Effector memory CD4-positive, alpha-beta T cell (primary cell): Measurements from ENCODE around the gene BANF2.

Source experiments
- DNase-seq, 3 donors: peaks; one replicate each; pipeline ENCODE4 v3.0.0-alpha.2; 2020
- H3K27ac ChIP-seq: 2 replicates; pipeline ENCODE4 v1.7.0; 2013; ENCODE audit warnings: mild to moderate bottlenecking, low read length, moderate library complexity; ENCODE audit not compliant: insufficient read depth, poor library complexity, severe bottlenecking
- H3K27me3 ChIP-seq: replicated peaks from 2 replicates; pipeline ENCODE4 v1.7.0; 2013; ENCODE audit warnings: mild to moderate bottlenecking, low read length; ENCODE audit not compliant: insufficient read depth, control insufficient read depth, poor library complexity, severe bottlenecking
- H3K36me3 ChIP-seq: 2 replicates; pipeline ENCODE4 v1.7.0; 2013; ENCODE audit warnings: mild to moderate bottlenecking, low read length, moderate library complexity; ENCODE audit not compliant: control insufficient read depth, insufficient read depth
- H3K4me1 ChIP-seq: 2 replicates; pipeline ENCODE4 v1.7.0; 2013; ENCODE audit warnings: low read length, mild to moderate bottlenecking; ENCODE audit not compliant: control insufficient read depth, insufficient read depth, poor library complexity, severe bottlenecking
- H3K4me3 ChIP-seq: 2 replicates; pipeline ENCODE4 v1.7.0; 2013; ENCODE audit warnings: low read length, low read depth, mild to moderate bottlenecking; ENCODE audit not compliant: insufficient read depth, poor library complexity, severe bottlenecking
- H3K9me3 ChIP-seq: 2 replicates; pipeline ENCODE4 v1.7.0; 2013; ENCODE audit warnings: mild to moderate bottlenecking, low read length, moderate library complexity; ENCODE audit not compliant: control insufficient read depth

BANF2 gene

DNA sequence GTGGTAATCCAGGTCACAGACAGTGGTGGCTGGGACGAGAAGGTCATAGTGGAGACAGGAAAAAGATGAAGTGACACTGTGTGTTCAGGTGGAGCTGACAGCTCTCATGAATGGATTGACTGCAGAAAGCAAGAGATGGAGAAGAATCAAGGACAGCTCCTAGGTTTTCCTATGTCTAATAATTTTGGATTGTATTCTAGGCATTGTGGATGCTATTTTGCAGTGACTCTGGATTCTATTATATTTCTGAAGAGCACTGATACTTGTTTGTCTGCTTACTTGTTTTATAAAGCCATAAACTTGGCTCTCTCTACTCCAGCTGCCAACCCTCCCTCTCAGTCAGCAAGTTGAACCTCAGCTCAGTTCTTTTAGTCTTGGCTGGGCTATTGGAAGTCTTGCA lies 58.7 kb downstream of the BANF2 start:
- Histone ChIP-seq H3K27ac (no peak overlapping the region), H3K4me3 (no peak overlapping the region), H3K27me3 (no peaks in the 10 kb centered on the region), H3K4me1 (no peaks in the 10 kb centered on the region), H3K9me3 (no peaks in the 10 kb centered on the region), H3K36me3 (no peaks in the 10 kb centered on the region)
- DNase-seq = no peak

DNA sequence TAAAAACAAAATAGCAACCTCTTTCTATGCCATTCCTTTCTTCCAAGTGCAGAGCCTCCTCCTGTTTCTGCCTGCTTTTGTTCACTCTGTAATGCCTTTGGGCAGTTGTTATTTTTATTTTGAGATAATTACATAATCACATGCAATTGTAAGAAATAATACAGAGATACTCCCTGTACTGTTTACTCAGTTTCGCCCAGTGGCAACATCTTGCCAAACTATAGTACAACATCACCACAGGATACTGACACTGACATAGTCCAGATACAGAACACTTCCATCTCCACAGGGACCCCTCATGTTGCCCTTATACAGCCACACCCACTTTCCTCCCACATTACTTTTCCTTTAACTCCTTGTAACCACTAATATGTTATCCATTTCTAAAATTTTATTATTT lies 59.7 kb downstream of the BANF2 start:
- Histone ChIP-seq H3K27ac (no peak overlapping the region), H3K27me3 (no peaks in the 10 kb centered on the region), H3K9me3 (no peaks in the 10 kb centered on the region), H3K36me3 (no peaks in the 10 kb centered on the region), H3K4me1 (no peaks in the 10 kb centered on the region), H3K4me3 (no peak overlapping the region)
- no peak for DNase-seq

DNA sequence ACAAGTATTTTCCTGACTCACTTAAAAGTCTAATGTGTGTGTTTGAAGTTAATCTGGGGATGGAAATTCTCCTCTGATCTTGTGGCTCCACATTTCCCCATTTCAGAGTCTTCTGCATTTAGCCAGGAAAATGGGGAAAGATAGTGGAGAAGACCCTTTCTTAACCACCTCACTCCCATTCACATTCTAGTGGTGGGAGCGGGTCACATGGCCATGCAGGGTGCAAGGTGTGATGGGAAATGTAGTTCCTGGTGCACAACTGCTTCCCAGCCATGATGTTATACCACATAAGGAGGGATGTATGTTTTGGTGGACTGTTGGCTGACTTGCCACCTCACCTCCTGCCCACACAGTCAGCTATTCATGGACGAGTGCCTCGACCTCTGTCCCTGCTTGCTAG lies 61.8 kb downstream of the BANF2 start:
- H3K36me3 ChIP-seq = no peaks in the 10 kb centered on the region
- no peaks in the 10 kb centered on the region for H3K27me3 ChIP-seq
- H3K27ac ChIP-seq = no peak overlapping the region
- H3K4me1 ChIP-seq = no peaks in the 10 kb centered on the region
- no peak for DNase-seq
- no peak overlapping the region for H3K4me3 ChIP-seq
- H3K9me3 ChIP-seq = no peaks in the 10 kb centered on the region

DNA sequence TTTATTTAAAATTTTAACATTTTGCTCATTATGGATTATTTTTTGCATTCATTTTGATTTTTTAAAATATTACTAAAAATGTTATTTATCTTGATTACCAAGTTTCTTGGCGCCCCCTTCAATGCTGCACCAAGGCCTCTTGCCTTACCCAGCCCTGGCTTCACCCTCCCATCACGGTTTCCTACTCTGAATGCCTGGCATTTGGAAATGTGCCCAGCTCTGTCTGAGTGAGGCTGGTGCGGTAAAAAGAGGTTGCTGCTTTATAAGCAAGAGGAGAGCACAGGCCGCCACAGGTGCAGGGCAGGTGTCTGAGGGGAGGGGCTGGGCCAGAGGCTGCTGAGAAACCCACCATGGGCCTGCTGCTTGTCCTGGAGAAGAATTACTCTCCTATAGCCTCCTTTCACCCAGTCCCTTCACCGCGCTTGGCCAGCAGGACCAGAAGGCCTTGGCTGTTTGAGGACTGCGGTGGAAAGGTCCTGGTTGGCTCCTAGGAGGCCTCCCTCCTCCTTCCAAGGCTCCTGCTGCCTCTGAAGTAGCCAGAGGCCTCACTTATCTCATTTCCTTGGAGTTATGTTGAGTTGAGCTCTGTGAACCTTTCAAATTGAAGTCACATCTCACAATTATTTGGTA lies 62.6 kb downstream of the BANF2 start:
- Histone ChIP-seq H3K4me1 (no peaks in the 10 kb centered on the region), H3K27ac (no peak overlapping the region), H3K9me3 (no peaks in the 10 kb centered on the region), H3K36me3 (no peaks in the 10 kb centered on the region), H3K4me3 (no peak overlapping the region), H3K27me3 (no peaks in the 10 kb centered on the region)
- DNase-seq = no peak

DNA sequence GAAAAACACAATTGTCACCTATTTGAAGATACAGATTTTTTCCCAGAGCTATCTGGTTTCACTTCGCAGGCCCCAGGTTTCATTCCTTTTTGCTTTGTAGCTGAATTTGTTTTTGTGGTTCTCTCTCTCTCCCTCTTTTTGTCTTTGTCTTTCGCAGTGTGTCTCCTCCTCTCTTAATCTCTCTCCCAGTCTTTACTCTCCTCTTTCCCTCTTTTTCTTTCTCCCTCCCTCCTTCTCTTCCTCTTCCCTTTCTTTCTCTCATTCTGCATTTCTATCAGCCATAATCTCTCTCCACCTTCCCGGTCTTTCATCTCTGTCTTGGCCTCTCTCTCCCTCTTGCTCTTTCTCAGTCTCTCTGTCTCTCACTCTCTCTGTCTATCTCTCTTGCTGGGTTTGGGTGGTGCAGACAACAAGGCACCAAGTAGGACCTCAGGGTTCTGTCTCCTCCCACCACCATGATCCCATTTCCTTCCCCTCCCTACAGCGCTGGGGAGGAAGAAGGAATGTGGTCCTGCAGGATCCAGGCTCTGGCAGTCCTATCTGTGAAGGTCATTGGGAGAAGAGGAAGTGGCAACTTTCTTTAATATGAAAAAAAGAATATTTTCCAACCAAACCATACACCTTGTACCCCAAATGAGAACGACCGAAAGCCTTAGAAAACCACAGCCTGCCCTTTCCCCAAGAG lies 63.2 kb downstream of the BANF2 start:
- Histone ChIP-seq H3K9me3 (no peaks in the 10 kb centered on the region), H3K36me3 (no peaks in the 10 kb centered on the region)

DNA sequence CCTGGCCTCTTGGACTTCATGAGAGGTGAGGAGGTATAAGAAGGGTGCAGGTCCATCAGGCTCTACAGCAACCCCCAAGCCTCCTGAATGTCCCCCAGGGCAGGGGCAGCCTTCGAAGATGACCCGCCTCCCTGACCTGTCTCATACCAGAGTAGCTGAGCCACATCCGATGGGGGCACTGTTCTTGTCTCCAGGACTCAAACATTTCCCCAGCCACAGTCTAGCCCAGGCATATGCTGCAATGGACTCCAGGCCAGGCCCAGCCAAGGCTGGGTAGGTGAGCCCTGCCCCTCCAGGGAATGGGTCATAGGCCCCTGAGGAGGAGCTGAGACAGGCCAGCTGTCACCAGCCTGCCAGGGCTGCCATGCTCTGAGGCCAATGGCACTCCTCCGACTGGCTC lies 65.3 kb downstream of the BANF2 start:
- Histone ChIP-seq H3K4me1 (no peaks in the 10 kb centered on the region), H3K9me3 (no peaks in the 10 kb centered on the region), H3K27me3 (no peaks in the 10 kb centered on the region), H3K36me3 (no peaks in the 10 kb centered on the region), H3K4me3 (no peak overlapping the region), H3K27ac (no peak overlapping the region)
- no peak for DNase-seq

More for the DNA sequence above, 63.2 kb downstream of the BANF2 start:
- no peaks in the 10 kb centered on the region for H3K4me1 ChIP-seq
- DNase-seq = no peak
- no peak overlapping the region for H3K27ac ChIP-seq
- no peaks in the 10 kb centered on the region for H3K27me3 ChIP-seq
- H3K4me3 ChIP-seq = no peak overlapping the region

DNA sequence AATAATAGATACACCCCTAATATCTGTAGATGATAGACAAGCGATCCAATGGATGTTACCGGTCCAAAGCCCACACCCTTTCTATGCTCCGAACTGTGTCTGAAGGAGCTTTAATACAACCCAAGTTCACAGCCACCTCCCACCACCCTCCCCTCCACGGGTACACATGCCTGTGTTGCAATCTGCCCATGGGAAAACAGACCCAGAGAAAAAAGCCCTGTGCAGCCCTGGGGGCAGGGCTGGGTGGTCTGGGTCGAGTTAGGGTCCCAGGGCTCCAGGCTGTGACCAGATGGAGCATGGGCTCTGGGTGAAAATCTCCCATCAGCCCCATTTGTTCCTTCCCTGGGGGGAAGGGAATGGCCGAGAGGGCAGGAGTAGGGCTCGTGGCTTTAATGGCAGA lies 65.8 kb downstream of the BANF2 start:
- Histone ChIP-seq H3K27ac (no peak overlapping the region), H3K36me3 (no peaks in the 10 kb centered on the region), H3K27me3 (no peaks in the 10 kb centered on the region), H3K9me3 (no peaks in the 10 kb centered on the region), H3K4me1 (no peaks in the 10 kb centered on the region), H3K4me3 (no peak overlapping the region)
- no peak for DNase-seq

DNA sequence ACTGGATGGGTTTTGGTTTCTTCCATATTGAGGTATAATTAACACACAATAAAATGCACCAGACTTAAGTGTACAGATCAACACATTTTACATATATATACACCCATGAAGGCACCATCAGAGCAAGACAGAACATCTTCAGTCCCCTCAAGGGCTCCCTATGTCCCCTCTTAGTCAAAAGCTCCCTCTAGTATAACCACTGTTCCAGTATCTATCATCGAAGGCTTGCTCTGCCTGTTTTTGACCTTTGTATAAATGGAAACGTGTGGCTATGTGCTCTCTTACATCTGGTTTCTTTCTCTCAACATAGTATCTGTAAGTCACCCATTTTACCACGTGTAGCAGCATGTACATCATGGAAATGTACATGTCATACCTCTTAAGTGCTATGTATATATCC lies 66.5 kb downstream of the BANF2 start:
- H3K27ac ChIP-seq = no peak overlapping the region
- H3K4me1 ChIP-seq = no peaks in the 10 kb centered on the region
- no peaks in the 10 kb centered on the region for H3K9me3 ChIP-seq
- H3K4me3 ChIP-seq = no peak overlapping the region
- H3K36me3 ChIP-seq = no peaks in the 10 kb centered on the region
- no peak for DNase-seq
- no peaks in the 10 kb centered on the region for H3K27me3 ChIP-seq

DNA sequence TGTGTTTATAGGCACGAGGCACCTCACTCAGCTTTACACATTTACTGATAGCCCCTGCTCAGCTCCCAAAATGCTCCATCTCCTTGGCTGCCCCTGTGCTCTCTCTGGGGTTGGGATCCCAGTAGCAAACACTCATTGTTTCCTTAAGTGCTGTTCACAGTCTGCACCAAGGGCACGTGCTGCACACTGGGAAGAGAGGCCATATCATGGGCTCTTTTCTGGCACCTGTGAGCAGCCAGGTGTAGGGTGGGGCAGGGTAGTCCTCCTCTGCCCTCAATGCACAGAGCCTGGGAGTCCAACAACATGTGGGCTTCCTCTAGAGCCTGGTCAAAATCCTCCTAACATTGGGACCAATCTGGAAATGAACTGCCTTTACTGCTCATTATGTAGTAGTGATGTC lies 67.9 kb downstream of the BANF2 start:
- no peak overlapping the region for H3K27ac ChIP-seq
- no peaks in the 10 kb centered on the region for H3K27me3 ChIP-seq
- H3K9me3 ChIP-seq = no peaks in the 10 kb centered on the region
- H3K4me3 ChIP-seq = no peak overlapping the region
- no peak for DNase-seq
- no peaks in the 10 kb centered on the region for H3K4me1 ChIP-seq
- H3K36me3 ChIP-seq = no peaks in the 10 kb centered on the region

DNA sequence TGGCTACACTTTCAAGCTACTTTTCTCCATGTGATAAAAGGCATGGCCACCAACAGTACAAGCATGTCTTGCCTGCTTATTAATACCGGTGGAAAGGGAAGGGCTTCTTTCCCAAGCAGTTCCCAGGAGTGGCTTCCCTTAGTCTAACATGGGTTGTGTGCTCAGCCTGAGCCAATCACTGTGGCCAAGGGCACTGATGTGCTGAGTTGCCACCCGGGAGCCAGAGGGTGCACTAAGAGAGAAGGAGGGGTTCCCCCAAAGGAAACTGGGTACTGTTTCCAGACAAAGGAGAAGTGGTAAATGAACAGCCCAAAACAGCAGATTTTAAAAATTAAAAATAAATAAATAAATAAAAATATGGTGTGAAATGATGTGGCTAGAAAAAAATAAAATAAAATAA lies 68.5 kb downstream of the BANF2 start:
- Histone ChIP-seq H3K9me3 (no peaks in the 10 kb centered on the region), H3K27ac (no peak overlapping the region), H3K4me1 (no peaks in the 10 kb centered on the region), H3K4me3 (no peak overlapping the region), H3K36me3 (no peaks in the 10 kb centered on the region), H3K27me3 (no peaks in the 10 kb centered on the region)
- DNase-seq = no peak
